GM12872 (cell line): ENCODE measurements around the gene PTPN2.

Source experiments
- CTCF ChIP-seq: IDR thresholded peaks from 3 replicates; pipeline ENCODE4 v1.5.1; 2011; ENCODE audit warnings: low read depth, mild to moderate bottlenecking, low read length, moderate library complexity; ENCODE audit not compliant: insufficient read depth

Gene PTPN2

GRCh38 chr18:12783524-12783923, 100.5 kb downstream of the PTPN2 start:
- no peak for TF ChIP-seq CTCF

- no peak for TF ChIP-seq CTCF
Observed at GRCh38 chr18:12782521-12782920, 101.5 kb downstream of the PTPN2 start.

DNA sequence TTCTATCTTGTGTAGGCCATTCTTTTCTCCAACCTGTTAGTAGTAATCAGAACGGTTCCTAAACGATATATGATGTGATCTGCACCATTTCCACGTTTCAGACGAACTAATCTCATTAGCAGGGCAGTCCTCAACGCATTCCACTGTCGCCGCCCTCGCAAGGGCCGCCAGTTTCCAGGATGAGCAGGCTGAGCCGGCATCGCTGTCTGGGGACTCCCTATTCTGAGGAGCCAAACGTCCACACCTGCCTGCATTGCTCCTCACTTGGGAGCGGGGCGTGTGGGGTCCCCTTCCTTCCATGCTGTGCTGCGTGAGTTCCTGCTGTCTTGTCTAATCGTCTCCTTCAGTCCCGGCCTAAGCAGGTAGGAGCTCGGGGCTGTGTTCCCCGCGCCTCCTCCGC, 104.6 kb downstream of the PTPN2 start:
- TF ChIP-seq CTCF = no peak

DNA sequence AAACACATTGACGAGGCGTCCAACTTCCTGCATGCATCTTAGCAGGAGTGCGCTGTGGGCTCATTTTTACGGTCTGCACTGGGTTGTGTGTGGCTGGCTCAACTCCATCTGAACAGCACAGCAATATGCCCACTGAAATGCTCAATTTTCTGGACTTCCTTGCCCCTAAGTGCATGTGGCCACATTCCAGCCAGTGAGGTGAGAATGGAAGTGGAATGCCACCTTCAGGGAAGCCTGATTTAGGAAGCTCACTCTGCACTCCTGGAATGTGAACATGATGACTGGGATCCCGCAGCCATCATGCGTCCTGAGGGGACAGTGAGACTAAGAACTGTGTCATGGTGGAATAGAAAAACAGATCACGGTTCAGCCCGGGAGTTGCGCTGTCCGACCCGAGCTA, 105.0 kb downstream of the PTPN2 start:
- no peak for TF ChIP-seq CTCF

DNA sequence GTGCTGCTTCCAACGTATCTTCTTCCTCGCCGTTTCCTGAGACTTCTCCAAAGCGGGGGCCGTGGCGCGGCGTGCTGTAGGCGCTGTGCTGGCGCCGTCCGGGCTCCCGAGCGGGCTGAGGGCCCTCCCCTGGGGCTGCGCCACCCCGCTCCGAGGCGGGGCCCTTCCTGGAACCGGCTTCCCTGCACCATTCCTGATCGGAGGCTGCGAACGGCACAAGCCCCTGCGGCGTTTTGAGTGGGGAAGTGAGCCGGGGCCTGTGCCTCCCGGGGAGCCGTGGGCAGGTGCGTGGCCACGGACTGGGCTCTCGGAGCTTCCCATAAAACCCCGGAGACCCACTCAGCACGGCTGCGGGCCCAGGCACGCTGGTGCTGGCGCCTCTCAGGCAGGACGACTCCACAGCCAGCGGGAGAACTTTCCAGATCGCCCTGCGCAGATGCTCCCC, 106.5 kb downstream of the PTPN2 start:
- TF ChIP-seq CTCF = no peak

GRCh38 chr18:12776821-12777471, 107.1 kb downstream of the PTPN2 start:
- no peak for TF ChIP-seq CTCF

- no peak for TF ChIP-seq CTCF
Observed at GRCh38 chr18:12774982-12775381, 109.1 kb downstream of the PTPN2 start.
